Measurements from ENCODE around the gene KASH5. TPM values are rescaled to one million over a fixed set of nuclear protein-coding genes. Genes with fewer than 3 reads are reported as not detected.

The KASH5 gene
- total RNA-seq, 1 donor from 2014 or later: not detected

DNA sequence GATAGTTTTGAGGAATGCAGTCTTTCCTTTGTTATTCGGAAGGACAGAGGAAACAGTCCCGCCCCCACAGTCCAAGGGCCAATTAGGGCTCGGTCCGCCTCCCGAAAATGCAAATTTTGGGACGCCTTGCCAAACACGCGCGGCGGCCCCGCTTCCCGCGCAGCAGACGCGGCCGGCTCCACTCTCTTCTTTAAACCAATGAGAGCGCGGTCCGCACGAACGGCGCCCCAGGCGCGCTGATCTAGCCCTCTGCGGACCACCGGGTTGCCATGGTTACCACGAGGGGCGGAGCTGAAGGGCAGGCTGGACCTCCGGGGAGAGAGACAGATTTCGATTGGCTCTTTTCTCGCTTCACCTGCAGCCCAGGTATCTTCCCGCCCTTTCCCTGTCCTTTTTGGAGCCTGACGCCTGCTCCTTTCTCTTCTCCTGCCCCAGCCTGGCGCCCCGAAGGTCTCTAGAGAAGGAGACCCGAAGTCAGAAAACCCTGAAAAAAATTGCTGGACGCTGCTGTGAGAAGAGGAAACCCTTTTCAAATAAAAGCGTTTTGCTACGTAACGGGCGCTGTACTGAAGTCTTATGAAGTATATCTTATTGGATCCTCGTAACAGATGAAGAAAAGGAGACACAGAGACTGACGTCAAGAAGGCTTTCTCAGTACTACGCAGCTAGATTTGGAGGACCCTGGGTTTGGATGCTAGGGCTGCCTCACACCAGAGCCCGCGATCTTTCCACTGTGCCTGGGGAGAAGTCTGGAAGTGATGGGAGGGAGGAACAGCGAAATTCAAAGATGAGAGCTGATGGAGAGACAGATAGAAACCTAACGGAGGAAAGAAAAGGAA is 33.2 kb downstream of the KASH5 start:
- intact Hi-C loops (cut with micrococcal nuclease): no loop called here

DNA sequence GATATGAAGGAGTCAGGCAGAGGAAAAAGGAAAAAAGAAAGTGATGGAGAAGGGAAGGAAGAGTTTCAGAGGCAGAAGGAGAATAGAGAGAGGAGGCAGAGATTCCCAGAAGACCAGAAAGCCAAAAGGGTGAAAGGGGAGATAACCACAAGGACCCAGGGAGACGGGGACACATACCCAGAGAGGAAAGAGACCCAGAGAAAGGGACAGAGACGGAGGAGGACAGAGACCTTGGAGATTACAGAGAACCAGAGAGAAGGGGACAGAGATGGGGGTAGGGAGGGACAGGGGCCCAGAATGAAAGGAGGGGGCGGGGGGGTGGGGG is 33.8 kb downstream of the KASH5 start:
- intact Hi-C loops (cut with micrococcal nuclease): loop anchor here (1.0 to 2.0 kb wide), 4 partner anchors 8 to 29 kb away; no protein-coding TSS in a partner anchor

DNA sequence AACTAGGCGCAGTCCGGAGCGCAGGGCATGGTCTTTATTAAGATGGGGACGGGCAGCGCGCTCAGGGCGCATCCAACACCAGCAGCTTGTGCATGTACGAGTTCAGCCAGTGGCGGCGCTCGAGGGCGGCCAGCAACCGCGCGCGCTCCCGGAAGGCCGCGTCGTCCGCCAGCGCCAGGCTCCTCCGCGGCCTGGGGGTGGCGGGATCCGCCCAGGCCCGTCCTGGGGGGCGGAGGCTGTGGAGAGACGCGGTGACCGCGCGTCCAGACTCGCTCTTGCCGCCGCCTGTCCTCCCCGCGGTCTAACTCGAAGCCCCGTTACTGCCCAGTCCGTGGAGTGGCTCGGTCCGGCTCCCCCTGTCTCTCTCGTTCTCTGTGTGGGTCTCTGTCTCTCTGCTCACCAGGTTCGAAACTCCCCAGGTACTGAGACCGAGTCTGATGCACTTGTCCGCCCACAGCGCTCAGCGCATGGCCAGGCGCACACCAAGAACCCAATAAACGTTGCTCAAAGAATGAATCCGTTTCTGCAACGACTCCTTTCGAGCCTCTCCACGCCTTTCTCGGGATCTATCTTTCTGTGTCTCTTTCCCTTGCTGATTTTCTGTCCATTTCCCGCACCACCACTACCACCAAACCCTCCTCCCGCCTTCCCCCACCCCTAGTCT is 34.5 kb downstream of the KASH5 start:
- intact Hi-C loops (cut with micrococcal nuclease): loop anchor here (1.0 to 2.0 kb wide), 4 partner anchors 8 to 30 kb away; no protein-coding TSS in a partner anchor

DNA sequence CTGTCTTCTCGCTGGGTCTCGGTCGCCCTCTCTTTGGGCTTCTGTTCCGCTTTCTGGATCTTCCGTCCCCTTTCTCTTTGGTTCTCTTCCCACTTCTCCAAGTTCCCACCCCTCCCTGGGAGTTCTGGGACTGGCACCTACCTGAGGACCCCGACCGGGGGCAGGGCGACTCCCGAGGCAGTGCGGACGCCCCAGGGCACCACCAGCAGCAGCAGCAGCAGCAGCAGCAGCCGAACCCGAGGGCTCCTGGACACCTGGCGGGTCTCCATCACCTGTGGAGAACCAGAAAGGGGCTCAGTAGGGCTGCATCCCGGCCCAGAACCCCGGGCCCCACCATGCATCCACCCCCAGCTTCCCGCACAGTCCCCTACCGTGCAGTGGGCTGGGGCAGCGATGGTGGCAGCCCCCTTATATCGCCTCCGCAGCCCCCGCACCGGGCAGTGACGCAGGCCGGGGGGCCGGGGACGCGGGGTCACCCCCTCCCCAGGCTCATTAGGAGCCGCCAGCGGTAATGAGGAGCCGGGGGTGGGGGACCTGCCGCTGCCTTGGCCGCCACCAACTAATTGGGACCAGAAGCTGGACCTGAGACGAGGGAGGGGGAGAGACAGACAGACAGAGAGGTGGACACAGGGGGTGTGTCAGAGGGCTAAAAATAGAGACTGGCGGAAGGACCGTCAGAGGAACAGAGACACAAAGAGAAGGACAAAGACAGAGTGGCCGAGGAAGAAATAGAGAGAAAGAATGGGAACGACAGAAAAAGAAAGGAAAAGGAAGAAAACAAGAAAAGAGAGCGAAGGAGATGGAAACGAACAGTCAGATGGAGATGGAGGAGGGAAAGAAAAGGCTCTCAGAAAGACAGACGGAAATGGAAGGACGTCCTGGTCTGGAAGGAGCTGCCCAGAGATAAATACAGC is 35.3 kb downstream of the KASH5 start, which contains the start of gene PTH2:
PTH2 (minus strand) TSS at position 371 of the 914 bp plus-strand sequence; CDS start at position 269, 102 bp downstream.
- intact Hi-C loops (cut with micrococcal nuclease): loop anchor here (2.0 kb wide), 3 partner anchors 15 to 31 kb away; no protein-coding TSS in a partner anchor

DNA sequence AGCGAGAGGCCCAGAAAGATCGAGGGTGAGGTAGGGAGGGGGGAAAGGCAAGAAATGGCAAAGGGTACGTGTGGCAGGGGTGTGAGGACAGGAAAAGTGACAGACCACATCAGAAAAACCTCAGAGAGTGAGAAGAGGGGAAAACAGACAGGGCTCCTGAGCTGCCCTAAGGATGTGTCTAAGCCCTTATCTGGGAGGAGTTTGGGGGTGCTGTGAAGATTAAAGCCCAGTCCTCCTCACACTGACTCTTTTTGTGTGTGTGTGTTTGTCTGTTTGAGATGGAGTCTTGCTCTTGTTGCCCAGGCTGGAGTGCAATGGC is 35.9 kb downstream of the KASH5 start:
- intact Hi-C loops (cut with micrococcal nuclease): loop anchor here (2.0 kb wide), 3 partner anchors 15 to 31 kb away; no protein-coding TSS in a partner anchor

DNA sequence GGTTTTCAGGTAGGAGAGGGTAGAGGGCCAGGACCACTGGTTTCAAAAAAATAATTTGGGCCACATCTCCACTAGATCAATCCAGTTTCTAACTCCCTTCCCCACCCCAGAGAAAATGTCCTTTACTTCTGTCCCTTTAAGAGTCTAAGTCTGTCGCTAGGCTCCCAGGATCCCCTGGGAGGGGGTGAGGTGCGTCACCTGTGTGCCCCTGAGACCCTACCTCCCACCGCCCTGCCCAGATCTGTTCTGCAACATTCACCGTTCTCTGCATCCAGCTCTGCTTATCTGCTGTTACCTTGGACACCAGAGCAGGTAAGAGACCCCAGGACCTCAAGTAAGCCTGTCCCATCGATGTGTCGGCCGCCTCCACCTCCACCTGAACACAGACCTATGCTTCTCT is 37.1 kb downstream of the KASH5 start, which contains the start of gene GFY:
GFY (plus strand) TSS at position 211 of the 400 bp plus-strand sequence. CDS start 1,043 bp downstream, outside the sequence.
- intact Hi-C loops (cut with micrococcal nuclease): no loop called here

DNA sequence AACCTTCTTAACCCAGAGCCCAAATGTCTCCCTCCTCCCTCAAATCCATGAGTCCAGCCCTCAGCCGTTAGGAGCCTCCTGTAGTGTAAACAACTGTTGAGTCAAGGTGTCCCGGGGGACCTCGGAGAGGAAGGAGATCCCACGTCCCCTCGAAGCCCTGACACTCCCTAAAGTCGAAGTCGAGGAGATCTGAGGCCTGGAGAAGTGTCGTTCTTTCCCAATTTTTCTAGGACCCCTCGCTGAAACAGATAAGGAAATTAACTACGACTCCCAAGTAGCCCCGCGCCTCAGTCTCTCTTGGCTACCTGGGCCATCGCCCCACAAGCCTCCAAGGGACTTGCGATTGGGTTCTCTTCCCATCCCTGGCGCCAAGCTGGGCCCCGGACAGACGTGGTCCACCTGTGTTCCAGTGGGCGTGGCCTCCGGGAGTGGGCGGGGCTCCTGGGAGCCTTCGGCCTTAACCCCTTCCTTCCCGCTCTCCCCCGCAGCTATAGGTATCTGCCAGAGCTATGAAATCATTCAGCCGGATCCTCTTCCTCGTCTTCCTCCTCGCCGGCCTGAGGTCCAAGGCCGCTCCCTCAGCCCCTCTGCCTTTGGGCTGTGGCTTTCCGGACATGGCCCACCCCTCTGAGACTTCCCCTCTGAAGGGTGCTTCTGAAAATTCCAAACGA is 38.0 kb downstream of the KASH5 start:
- intact Hi-C loops (cut with micrococcal nuclease): loop anchor here (1.0 kb wide), 1 partner anchor 19 kb away; no protein-coding TSS in a partner anchor

DNA sequence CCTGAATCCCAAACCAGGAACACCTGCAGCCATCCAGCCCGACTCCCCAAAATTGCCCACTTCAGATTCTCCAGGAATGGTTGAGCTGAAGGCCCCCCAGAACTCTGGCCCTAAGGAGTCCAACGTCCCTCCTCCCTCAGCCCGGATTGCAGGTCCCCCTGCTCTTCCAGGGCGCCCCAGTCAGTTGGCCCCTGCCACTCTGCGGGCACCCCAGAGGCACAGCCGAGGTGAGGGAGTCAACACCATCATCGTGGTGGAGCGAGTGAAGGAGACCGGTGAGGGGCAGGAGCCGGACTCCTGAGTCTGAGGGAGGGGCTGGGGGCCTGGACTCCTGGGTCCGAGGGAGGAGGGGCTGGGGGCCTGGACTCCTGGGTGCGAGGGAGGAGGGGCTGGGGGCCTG is 39.3 kb downstream of the KASH5 start:
- intact Hi-C loops (cut with micrococcal nuclease): no loop called here

DNA sequence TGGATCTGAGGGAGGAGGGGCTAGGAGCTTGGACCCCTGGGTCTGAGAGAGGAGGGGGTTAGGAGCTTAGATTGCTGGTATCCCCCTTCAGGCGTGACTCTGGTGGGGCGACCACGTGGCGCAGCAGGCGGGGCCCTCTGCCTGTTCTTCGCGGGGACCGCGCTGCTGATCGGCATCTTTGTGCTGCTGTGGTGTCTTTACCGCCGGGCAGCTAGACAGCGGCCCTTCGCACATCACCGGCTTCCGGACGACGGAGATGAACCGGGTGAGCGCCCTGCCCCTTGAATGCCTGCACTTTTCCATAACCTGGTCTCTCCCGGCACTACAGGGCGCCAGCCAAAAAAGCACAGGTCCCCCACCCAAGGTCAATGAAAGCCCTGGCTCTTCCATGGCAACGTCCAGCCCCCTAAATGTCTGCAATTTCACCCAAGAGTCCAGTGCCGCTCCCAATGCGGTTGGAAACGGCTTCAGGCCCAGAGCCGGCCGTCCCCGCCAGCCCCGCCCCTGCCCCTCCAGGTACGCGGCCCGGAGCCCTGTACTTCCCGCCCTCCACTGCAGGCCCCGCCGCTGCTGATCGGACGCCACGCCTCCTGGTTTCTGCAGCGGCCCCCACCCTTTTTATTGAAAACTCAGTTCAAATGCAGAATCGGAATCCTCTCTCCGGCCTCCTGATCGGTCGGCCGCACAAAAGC is 40.0 kb downstream of the KASH5 start:
- intact Hi-C loops (cut with micrococcal nuclease): no loop called here

DNA sequence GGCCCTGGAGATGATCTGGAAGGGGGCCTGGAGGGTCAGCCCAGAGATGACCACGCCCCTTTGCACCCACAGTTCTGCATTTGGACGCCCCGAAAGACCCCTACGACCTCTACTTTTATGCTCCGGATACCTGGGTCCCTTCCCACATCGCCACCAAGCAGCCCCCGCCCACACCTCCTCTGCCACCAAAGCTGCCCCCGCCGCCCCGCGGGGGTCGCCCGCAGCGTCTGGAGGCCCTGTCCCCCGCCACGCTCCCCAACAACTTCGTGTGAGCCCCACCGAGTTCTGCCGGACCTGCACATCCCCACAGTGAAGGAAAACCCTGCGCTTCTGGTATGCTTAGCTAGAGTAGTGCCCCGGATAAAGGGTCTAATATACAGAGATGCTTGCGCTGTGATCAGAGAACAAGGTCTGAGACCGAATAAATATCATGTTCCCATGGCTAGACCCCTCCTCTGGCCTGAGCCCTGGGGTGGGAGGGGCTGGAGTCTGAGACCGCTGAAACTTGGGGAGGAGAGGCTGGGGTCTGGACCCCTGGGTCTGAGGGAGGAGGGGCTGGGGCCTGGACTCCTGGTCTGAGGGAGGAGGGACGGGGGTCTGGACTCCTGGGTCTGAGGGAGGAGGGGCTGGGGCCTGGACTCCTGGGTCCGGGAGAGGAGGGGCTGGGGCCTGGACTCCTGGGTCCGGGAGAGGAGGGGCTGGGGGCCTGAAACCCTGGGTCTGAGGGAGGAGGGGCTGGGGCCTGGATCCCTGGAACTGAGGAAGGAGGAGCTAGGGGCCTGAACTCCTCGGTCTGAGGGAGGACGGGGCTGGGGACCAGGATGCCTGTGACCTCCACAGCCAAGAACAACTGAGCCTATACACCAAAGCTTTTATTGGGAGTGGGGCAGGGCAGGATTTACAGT is 40.8 kb downstream of the KASH5 start:
- intact Hi-C loops (cut with micrococcal nuclease): no loop called here

DNA sequence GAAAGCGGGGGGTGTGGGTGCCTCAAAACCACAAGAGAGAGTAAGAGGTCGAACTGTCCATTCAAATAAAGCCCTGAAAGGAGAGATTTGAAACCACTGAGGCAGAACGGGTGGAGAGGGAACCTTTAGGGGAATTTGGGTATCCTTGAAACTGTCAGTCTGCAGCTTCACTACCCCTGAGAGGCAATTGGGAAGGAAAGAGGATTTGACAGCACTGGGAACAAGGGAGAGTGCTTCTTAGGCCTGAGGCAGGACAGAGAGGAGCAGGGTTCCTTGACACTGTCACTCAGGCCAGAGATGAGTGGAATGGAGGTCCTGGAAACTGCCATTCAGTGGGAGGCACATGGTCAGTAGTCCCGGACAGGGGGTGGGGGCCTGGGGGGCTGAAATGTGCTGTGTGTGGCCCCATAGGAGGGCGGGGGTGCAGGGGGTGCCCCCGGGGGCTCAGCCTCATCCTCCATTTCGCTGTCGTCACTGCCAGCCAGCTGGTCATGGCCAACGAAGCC is 42.2 kb downstream of the KASH5 start:
- intact Hi-C loops (cut with micrococcal nuclease): loop anchor here (1.0 kb wide), 2 partner anchors 8 to 38 kb away; no protein-coding TSS in a partner anchor

DNA sequence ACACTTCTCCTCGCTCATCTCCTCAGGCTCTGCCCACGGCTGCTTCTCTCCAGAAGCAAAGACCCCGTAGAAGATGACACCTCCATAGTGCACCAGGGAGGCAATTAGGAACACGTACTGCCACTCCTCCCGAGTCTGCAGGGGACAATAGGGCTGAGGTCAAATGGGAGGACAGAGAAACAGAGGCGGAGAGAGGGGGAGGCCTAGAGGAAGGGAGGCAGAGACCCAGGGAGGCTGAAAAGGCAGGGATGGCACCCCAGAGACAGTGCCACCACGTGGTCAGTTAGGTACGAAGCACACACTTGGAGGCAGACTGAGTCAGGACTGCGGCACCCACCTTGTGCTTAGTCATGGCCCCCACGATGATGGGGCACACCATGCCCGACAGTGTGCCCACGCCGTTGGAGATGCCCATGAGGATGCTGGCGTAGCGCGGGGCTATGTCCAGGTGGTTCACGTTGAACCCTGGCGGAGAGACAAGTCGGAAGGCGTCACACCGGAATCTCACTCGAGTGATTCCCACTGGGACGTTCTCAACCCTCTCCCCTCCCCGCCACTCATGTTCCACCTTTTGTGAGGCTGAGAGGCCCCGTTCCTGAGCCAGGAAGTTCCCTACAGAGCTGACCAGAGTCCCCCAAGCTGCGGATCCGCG is 42.8 kb downstream of the KASH5 start:
- intact Hi-C loops (cut with micrococcal nuclease): loop anchor here (1.0 kb wide), 2 partner anchors 9 to 39 kb away; no protein-coding TSS in a partner anchor

DNA sequence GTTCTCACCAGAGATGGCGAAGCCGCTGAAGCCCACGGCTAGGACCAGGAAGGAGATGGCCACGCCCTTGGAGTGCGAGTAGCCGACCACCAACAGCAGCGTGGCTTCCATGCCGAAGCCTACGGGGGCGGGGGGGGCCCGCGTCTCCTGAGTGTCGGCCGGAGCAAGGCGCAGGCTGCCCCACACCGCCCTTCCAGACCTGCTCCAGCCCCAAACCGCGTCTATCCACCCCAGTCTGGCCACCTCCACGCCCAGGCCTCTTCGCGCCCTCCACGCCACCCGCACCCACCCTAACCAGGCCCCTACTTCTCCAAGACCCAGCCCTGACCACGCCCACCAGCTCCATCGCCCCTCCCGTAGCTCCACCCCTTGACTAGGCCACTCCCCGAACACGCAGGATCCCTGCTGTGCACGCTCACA is 43.3 kb downstream of the KASH5 start:
- intact Hi-C loops (cut with micrococcal nuclease): no loop called here

DNA sequence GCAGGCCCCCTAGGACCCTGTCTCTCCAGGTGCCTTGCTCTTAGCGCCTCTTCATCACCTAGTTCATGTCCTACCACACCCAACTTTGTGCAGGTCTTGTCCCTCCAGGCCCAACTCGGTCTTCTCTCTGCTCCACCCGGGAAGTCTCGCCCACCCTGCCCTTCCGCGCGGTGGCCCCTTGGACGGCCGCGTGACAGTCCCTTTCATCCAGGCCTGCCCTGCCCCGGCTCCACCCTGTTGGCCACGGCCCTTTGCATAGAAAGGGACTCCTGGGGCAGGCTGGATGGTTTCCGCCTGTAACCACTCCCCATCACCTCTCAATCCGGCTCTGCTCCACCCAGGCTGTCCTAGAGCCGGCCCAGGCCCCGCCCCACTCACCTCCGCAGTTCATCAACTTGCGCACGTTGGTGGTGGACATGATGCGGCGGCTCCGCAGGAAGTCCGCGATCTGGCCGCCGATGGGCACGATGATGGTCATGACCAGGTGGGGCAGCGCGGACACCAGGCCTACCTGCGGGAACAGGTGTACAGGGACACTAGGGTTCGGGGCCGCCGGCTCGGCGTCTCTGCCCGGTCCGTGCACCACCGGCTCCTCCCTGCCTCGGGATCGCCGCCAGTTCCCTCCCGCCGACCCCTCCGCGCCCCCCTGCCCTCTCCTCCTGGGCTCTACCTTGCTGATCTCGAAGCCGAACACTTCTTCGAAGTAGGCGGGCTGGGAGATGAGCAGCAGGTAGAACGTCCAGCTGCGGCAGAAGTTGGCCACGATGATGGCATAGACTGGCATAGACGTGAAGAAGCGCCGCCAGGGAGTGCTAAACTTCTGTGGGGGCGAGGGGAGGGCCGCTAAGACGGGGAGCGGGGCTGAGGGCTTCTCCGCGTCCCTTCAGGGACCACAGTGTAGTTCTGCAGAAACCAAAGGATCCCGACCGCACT is 44.4 kb downstream of the KASH5 start:
- intact Hi-C loops (cut with micrococcal nuclease): loop anchor here (1.0 kb wide), 1 partner anchor 9 kb away; the partner anchor contains the start of gene SLC17A7

DNA sequence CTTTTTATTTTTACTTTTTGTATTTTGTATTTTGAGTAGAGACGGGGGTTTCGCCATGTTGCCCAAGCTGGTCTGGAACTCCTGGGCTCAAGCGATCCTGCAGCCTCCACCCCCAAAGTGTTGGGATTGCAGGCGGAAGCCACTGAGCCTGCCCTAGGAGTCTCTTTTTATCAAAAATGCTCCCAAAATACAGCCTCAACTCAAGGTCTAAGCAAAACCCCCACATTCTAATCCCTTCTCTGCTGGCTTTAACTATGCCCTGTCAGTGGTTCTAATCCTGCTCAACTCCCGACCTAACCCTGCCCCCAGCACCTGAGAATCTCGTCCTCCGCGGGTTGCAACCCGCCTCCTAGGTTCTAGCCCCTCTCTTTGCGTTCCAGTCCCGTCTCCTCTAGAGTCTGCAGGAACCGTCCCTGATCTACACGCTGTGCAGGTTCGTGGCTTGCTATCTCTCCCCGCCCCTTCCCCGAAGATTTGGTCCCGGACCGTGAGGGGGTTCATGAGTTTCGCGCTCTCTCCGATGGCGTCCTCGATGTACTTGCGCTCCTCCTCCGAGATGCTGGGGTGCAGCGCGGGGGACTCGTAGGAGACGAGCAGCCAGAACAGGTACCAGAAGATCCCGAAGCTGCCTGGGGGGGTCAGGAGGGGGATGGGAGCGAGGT is 45.3 kb downstream of the KASH5 start:
- intact Hi-C loops (cut with micrococcal nuclease): loop anchor here (1.0 kb wide), 1 partner anchor 8 kb away; the partner anchor contains the start of gene SLC17A7

DNA sequence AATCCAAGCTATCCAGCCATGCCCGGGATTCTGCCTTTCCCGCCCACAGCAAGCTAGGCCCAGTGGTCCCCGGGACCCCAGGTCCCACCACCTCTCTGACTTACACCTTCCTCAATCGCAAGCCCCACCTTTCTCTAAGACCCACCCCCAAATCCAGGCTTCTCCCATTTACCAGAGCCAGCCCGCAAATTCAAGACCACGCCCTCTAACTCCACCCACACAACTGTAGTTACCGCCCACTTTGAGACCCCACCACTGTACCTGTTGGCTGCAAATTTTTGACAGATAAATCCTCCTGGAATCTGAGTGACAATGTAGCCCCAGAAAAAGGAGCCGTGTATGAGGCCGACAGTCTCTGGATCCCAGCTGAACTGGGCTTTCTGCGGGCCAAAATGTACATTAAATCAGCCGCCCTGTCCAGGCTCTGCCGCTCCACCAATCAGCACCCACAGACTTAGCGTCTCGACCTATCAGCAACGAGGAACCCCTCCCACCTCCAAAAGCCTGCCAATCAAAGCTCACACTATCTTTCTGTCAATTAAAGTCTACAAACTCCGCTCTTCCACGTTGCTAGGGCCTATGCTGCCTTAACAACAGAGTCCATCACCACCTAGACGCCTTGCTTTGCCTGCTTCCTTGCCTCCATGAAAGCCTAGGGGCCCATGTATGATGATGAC is 47.0 kb downstream of the KASH5 start:
- intact Hi-C loops (cut with micrococcal nuclease): no loop called here
